WI38 (cell line): ENCODE measurements around the gene LINC01488.

ENCODE experiments used
- H3K4me3 ChIP-seq: 2 replicates; pipeline ENCODE4 v1.5.1; 2011; ENCODE audit warnings: low read depth, mild to moderate bottlenecking, control low read depth, low read length
- TF ChIP-seq, protein P1 (sequence below): IDR thresholded peaks from 2 replicates; pipeline ENCODE4 v1.5.1; 2012; ENCODE audit warnings: low read depth, mild to moderate bottlenecking, control low read depth, low read length

Gene LINC01488

DNA sequence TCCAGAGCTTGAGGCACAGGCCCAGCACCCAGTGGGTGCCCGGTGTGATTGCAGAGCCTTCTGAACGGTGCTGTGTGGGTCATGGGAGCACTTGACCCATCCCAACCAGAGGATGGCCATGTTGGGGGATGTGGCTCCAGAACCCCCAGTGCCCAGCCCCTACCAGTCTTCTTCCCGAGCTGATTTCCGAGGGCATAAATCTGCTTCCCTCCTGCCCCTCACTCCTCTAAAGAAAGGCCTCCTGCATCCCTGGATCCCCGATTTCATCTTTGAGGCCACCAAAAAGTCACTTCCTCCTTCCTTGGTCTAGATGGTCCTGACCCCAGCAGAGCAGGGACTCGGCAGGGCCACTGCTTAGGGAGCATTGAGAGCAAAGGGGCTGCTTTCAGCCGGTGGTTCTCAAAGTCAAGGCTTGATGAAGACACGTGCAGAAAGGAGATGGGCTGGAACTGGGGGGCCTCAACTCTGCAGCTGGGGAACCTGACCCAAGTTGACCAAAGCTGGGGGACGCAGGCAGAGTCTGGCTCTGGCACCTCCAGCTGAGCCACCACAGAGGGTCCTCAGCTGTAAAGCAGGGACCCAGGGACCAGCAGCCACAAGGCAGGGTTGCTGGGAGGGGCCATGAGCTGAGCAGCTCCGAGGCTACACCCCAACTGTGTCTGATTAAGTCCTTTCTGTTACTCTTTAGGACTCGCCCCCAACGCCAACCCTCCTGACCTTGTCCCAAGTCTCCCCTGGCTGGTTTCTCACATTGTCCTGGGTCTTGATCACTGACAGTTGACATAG, 56.6 kb downstream of the LINC01488 start:
- H3K4me3 ChIP-seq: no peak overlapping the region
- TF ChIP-seq, protein P1, sequence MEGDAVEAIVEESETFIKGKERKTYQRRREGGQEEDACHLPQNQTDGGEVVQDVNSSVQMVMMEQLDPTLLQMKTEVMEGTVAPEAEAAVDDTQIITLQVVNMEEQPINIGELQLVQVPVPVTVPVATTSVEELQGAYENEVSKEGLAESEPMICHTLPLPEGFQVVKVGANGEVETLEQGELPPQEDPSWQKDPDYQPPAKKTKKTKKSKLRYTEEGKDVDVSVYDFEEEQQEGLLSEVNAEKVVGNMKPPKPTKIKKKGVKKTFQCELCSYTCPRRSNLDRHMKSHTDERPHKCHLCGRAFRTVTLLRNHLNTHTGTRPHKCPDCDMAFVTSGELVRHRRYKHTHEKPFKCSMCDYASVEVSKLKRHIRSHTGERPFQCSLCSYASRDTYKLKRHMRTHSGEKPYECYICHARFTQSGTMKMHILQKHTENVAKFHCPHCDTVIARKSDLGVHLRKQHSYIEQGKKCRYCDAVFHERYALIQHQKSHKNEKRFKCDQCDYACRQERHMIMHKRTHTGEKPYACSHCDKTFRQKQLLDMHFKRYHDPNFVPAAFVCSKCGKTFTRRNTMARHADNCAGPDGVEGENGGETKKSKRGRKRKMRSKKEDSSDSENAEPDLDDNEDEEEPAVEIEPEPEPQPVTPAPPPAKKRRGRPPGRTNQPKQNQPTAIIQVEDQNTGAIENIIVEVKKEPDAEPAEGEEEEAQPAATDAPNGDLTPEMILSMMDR: no peak

DNA sequence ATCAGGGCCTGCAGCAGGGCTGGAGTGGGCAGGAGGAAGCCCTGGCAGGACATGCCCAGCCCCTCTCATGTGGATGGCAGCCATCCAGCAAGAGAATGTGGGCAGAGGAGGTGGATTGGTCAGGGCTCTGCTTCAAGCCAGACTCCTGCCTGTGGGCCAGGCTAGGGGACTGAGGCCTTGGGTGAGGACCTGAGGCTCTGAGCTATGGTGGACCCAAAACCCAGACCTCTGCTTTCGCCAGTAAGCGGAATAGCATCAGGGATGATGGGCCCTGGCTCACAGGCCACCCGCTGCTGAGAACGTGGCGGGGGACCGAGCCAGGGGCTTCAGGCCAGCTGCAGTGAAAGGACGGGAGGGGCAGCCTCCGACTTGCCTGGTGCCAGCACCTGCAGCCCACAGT, 57.4 kb downstream of the LINC01488 start:
- H3K4me3 ChIP-seq: no peak overlapping the region
- TF ChIP-seq, protein P1: no peak

DNA sequence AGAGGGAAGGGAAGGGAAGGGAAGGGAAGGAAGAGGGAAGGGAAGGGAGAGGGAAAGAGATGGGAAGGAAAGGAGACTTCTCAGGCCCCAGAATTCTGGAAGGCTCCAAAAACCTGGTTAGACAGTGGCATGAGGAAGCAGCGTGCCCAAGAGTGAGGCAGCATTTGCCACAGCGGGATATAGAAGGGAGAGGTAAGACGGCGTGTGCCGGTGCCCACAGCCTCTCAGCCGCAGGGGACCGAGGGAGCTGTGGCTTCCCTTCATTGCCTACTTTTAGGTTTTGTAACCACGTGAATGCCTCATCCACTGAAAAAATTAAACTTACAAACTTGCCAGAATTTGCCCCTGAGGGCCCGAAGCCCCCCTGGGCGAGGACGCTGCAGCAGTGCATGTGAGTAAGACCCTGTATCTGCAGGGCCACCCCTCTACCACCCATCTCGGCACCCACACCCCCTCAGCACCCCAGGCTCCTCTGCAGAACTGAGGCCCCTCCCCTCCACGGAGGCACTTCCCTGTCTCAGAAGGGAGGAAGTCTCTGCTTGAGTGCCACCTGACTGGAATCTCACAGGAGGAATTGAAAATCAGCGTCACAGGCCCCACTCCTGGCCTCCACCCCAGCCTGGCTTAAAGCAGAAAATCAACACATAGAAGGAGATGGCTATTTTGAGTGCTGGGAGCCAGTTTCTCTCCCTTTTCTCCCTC, 58.1 kb downstream of the LINC01488 start:
- H3K4me3 ChIP-seq: no peak overlapping the region
- TF ChIP-seq, protein P1: no peak

DNA sequence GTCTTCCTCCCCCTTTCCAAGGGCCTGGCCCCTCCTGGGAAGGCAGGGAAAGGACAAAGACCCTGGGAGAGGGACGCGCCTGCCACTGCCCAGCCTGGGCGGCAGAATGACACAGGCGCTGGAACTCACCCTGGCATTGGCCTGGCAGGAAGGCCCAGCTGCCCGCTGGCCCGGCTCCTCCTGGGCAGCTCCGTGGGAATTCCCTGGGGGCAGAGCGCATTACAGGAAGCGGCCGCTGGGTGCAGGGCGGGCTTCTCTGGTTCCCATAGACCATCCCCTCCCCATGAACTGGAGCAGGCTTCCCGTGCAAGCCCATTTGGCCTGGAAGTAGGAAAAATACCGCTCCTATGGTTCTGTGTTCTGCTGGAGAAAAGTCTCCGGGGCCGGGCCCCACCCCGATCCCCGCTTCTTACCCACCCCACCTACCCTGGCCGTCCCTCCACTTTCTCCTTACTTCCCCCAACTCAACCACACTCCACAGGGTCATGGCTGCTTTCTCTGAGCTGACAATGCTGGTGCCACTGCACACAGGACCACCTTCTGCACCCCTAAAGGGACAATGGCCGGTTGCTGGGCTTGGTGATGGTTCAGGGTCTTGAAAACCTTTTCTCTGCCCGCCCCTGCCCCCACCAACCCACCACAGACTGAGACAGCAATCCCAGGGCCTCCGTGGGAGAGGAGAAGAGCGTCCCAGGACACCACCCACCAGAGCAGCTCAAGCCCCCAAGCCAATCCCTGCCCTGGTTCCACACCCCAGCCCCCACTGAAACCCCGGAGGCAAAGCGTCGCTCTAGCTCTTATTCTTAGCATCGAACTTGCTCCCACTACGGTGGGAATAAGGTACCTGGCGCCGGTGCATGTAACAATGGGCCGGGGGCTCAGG, 58.9 kb downstream of the LINC01488 start:
- TF ChIP-seq, protein P1: no peak
- H3K4me3 ChIP-seq: no peak overlapping the region

DNA sequence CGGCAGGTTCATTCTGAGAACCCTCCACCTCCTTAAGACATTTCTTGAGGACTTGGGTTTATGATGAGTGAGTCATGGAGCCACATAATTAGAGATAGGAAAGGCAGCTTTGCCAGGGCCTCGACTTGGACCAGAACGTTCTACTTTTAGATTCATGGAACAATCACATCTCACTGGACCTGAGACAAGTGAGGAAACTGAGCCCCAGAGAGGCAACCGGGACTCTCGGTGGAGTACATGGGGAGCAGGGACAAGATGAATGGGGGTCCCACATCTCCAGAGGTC, 59.5 kb downstream of the LINC01488 start:
- TF ChIP-seq, protein P1: no peak
- no peak overlapping the region for H3K4me3 ChIP-seq

DNA sequence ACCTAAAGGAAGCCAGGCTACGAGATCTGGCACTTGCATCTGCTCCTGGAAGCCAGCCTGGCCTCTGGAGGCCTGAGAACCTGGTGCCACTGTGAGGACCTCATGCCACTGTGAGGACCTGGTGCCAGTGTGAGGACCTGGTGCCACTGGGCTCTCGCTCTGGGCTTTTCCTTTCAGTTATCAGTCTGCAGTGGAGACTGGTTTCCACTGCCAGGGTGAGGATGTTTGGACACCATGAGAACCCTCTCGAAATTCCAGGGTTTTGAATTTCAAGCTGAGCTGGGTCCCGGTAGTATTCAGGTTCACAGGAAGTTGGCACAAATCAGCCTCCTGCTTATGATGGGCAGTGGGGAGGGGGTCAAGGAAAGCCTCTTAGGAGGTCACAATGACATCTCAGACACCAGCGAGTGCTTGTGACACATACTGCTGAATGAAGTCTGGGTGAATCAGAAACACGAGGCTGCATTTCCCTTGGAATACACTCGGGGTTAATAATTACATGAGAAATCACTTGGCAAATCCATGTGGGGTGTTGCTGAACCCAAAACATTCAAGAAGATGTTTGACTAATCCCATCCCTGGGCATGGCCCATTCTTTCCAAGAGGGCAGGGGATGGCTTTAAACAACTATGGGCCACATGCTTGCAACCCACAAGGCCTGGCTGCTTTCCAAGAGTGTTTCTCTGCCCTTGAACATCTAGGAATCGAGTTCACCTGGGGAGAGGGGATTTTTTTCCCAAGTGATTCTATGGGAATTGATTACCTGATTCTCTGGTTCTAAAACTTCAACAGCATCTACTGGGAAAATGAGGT, 60.2 kb downstream of the LINC01488 start:
- no peak overlapping the region for H3K4me3 ChIP-seq
- TF ChIP-seq, protein P1: no peak
